Neural cell (in vitro differentiated cells): ENCODE measurements around the gene CNGA1.
A peak's percentile ranks its signal among the peaks of the same experiment; 100 is the strongest.

Experiments
- EP300 ChIP-seq: fragments of 450-650 bp; conservative IDR thresholded peaks from 2 replicates; pipeline ENCODE4 v1.6.1; 2014; ENCODE audit warnings: antibody characterized with exemption, mild to moderate bottlenecking, moderate library complexity; ENCODE audit not compliant: poor library complexity, severe bottlenecking
- EZH2 ChIP-seq: fragments of 200-600, 300-800 bp; shearing (Covaris generic), sonication (generic); IDR thresholded peaks from 2 replicates; pipeline ENCODE4 v1.6.1; 2014; ENCODE audit warnings: antibody characterized with exemption, low read length, borderline replicate concordance, mild to moderate bottlenecking; ENCODE audit not compliant: insufficient read depth, poor library complexity, severe bottlenecking
- MXI1 ChIP-seq: fragments of 450-650 bp; conservative IDR thresholded peaks from 2 replicates; pipeline ENCODE4 v1.6.1; 2014; ENCODE audit warnings: antibody characterized with exemption, mild to moderate bottlenecking; ENCODE audit not compliant: poor library complexity, severe bottlenecking
- POLR2AphosphoS5 ChIP-seq: IDR thresholded peaks from 2 replicates; pipeline ENCODE4 v1.6.1; 2012
- RAD21 ChIP-seq: fragments of 450-650 bp; conservative IDR thresholded peaks from 2 replicates; pipeline ENCODE4 v1.6.1; 2014; ENCODE audit warnings: antibody characterized with exemption, mild to moderate bottlenecking, moderate library complexity
- SMC3 ChIP-seq: fragments of 450-650 bp; conservative IDR thresholded peaks from 2 replicates; pipeline ENCODE4 v1.6.1; 2014; ENCODE audit warnings: antibody characterized with exemption, mild to moderate bottlenecking, moderate library complexity; ENCODE audit not compliant: poor library complexity
- TAF1 ChIP-seq: IDR thresholded peaks from 2 replicates; pipeline ENCODE4 v1.6.1; 2012; ENCODE audit warnings: low read depth
- TF ChIP-seq, protein P1 (sequence below): fragments of 450-650 bp; IDR thresholded peaks from 2 replicates; pipeline ENCODE4 v1.5.1; 2014; ENCODE audit warnings: antibody characterized with exemption, mild to moderate bottlenecking, moderate library complexity; ENCODE audit not compliant: poor library complexity, severe bottlenecking
- TF ChIP-seq, protein P2 (sequence below): IDR thresholded peaks from 2 replicates; pipeline ENCODE4 v1.6.1; 2012; ENCODE audit warnings: borderline replicate concordance

DNA sequence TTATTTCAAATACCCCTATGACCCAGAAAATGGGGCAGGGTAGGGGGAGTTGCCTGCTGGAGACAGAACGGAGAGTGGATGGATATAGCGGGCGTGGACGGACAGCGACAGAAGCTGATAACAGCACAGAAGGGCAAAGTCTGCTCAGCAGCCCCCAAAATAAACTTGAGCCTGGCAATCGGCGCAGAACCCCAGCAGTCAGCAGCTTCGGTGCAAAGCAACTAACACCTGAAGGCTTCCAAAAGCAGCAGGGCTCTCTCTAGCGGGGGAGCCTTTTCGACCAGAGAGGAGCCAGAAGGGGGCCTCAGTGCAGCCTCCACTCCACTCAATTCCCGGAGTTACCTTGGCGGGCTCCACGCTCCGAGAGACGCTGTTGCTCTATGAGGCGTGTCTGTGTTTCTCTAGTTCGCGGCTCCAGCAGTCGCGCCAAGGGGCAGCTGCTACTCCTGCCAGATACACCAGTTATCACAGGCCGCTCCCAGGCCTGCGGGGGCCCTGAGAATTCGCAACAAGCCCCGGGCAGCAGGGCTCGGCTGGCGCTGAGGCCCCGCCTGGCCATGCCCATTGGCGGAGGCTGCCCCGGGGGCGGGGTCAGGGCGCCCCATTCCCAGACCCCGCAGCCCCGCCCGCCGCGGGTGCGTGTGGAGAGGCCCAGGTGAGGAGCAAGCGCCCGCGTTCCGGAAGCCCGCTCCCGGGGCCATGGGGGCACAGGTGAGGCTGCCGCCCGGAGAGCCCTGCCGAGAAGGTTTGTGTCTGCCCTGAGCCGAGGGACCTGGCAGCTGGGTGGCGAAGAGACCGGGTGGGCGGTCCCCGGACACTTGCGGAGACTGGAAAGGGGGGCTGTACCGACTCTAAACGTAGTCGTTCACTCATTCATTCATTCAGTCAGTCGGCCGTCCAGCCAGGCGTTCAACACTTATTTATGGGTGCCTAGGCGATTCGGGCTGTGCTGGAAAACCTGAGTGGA is at the start of gene CNGA1, which contains the start of gene NIPAL1:
- TF ChIP-seq TAF1 (no peak), POLR2AphosphoS5 (no peak), EZH2 (no peak), EP300 (no peak), MXI1 (peak; percentile 35), SMC3 (peak; percentile 31), RAD21 (peak; percentile 16)
- TF ChIP-seq, protein P1, sequence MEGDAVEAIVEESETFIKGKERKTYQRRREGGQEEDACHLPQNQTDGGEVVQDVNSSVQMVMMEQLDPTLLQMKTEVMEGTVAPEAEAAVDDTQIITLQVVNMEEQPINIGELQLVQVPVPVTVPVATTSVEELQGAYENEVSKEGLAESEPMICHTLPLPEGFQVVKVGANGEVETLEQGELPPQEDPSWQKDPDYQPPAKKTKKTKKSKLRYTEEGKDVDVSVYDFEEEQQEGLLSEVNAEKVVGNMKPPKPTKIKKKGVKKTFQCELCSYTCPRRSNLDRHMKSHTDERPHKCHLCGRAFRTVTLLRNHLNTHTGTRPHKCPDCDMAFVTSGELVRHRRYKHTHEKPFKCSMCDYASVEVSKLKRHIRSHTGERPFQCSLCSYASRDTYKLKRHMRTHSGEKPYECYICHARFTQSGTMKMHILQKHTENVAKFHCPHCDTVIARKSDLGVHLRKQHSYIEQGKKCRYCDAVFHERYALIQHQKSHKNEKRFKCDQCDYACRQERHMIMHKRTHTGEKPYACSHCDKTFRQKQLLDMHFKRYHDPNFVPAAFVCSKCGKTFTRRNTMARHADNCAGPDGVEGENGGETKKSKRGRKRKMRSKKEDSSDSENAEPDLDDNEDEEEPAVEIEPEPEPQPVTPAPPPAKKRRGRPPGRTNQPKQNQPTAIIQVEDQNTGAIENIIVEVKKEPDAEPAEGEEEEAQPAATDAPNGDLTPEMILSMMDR: peak; percentile 57
- TF ChIP-seq, protein P2, sequence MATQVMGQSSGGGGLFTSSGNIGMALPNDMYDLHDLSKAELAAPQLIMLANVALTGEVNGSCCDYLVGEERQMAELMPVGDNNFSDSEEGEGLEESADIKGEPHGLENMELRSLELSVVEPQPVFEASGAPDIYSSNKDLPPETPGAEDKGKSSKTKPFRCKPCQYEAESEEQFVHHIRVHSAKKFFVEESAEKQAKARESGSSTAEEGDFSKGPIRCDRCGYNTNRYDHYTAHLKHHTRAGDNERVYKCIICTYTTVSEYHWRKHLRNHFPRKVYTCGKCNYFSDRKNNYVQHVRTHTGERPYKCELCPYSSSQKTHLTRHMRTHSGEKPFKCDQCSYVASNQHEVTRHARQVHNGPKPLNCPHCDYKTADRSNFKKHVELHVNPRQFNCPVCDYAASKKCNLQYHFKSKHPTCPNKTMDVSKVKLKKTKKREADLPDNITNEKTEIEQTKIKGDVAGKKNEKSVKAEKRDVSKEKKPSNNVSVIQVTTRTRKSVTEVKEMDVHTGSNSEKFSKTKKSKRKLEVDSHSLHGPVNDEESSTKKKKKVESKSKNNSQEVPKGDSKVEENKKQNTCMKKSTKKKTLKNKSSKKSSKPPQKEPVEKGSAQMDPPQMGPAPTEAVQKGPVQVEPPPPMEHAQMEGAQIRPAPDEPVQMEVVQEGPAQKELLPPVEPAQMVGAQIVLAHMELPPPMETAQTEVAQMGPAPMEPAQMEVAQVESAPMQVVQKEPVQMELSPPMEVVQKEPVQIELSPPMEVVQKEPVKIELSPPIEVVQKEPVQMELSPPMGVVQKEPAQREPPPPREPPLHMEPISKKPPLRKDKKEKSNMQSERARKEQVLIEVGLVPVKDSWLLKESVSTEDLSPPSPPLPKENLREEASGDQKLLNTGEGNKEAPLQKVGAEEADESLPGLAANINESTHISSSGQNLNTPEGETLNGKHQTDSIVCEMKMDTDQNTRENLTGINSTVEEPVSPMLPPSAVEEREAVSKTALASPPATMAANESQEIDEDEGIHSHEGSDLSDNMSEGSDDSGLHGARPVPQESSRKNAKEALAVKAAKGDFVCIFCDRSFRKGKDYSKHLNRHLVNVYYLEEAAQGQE: no peak
